ENCODE results near the gene RNU6-8. TPM values are rescaled to one million over a fixed set of nuclear protein-coding genes. Genes with fewer than 3 reads are reported as not detected.

The RNU6-8 gene
- total RNA-seq, 5 donors from 2014 or later (not counting 1 experiment from before 2014, with no cell fraction given) = not detected

DNA sequence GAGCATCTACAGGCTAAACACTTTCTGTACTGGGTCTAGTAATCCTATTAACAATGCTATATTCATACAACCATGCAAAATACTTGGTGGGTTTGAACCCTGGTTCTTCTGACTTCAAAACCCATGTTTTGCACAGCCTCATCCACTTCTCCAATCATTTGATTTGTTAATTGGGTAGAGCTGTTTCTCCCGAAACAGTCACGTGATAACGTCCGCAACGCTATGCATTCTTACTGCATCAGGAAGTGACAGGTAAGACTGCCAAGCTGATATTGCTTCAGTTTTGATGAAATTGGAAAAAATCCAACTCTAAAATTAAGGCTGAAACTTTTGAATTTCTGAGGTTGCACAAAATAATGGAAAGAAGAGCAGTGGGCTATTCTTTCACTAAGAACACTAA lies 31.6 kb downstream of the RNU6-8 start:
- no peak overlapping the region for H3K27ac Mint-ChIP-seq
- no peaks in the 10 kb centered on the region for H3K9me3 Mint-ChIP-seq
- no peak overlapping the region for H3K4me3 Mint-ChIP-seq
- Histone ChIP-seq H3K4me1 (ENCODE audit: control insufficient read depth in 1 of 2, extremely low read depth in 1 of 2, insufficient read depth in 2 of 2, low read length in 2 of 2) (no peaks in the 10 kb centered on the region), H3K27ac (ENCODE audit: low read length) (no peak overlapping the region), H3K4me3 (ENCODE audit: control insufficient read depth in 1 of 2, extremely low read depth in 1 of 2, low read length in 1 of 2) (no peak overlapping the region), H3K36me3 (ENCODE audit: control insufficient read depth in 2 of 2, extremely low read depth in 1 of 2, insufficient read depth in 1 of 2, low read length in 1 of 2) (no peaks in the 10 kb centered on the region), H3K9me3 (no peaks in the 10 kb centered on the region), H3K27me3 (replicated peaks in 1 of 2; ENCODE audit: control insufficient read depth in 2 of 2, extremely low read depth in 1 of 2, insufficient read depth in 2 of 2, low read length in 1 of 2) (no peaks in the 10 kb centered on the region)
- no peaks in the 10 kb centered on the region for H3K27me3 Mint-ChIP-seq
- DNase-seq = no peak
- no CpG with 5 or more reads among the region's 5 CpGs for WGBS (ENCODE audit: insufficient coverage)
- ChIA-PET CTCF (no interaction called here), POLR2A (no interaction called here)
- ATAC-seq (replicated peaks in 1 of 4) = no peak
- no peaks in the 10 kb centered on the region for H3K36me3 Mint-ChIP-seq
- H3K4me1 Mint-ChIP-seq = no peaks in the 10 kb centered on the region

DNA sequence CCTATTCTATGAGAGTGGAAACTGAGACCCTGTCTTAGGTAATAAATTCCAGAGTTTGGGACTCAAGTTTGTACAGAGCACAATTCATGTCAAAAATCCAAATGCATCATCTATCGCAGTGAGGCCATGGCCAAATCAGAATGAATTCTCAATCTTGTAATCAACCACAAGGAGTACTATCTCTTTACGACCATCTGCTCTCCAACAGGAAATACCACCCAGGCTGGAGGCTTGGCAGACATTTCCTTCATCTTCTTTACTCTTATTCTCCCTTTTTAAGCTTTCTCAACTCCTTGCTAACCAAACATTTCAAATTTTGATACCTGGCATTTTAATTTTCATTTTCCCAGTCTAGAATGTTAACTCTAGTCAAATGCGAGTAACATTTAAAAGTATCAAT lies 33.9 kb downstream of the RNU6-8 start:
- H3K9me3 ChIP-seq = no peaks in the 10 kb centered on the region
- H3K36me3 Mint-ChIP-seq = no peaks in the 10 kb centered on the region
- ChIA-PET CTCF (interaction anchor here in 1 of 2 donors (1.0 kb wide), 1 partner anchor 15 kb away, joined by 3 read pairs; no protein-coding TSS in a partner anchor), POLR2A (no interaction called here)
- no peaks in the 10 kb centered on the region for H3K9me3 Mint-ChIP-seq
- no peak overlapping the region for H3K4me3 ChIP-seq (ENCODE audit: control insufficient read depth in 1 of 2, extremely low read depth in 1 of 2, low read length in 1 of 2)
- no peak overlapping the region for H3K27ac Mint-ChIP-seq
- H3K27me3 ChIP-seq (replicated peaks in 1 of 2; ENCODE audit: control insufficient read depth in 2 of 2, extremely low read depth in 1 of 2, insufficient read depth in 2 of 2, low read length in 1 of 2) = no peaks in the 10 kb centered on the region
- no peak overlapping the region for H3K27ac ChIP-seq (ENCODE audit: low read length)
- H3K4me3 Mint-ChIP-seq = no peak overlapping the region
- H3K4me1 ChIP-seq (ENCODE audit: control insufficient read depth in 1 of 2, extremely low read depth in 1 of 2, insufficient read depth in 2 of 2, low read length in 2 of 2) = no peaks in the 10 kb centered on the region
- H3K27me3 Mint-ChIP-seq = no peaks in the 10 kb centered on the region
- no peaks in the 10 kb centered on the region for H3K4me1 Mint-ChIP-seq
- H3K36me3 ChIP-seq (ENCODE audit: control insufficient read depth in 2 of 2, extremely low read depth in 1 of 2, insufficient read depth in 1 of 2, low read length in 1 of 2) = no peaks in the 10 kb centered on the region
- ATAC-seq (replicated peaks in 1 of 4) (no peak), DNase-seq (no peak)
- 13% methylated on average over 2 of the region's 3 CpGs for WGBS (ENCODE audit: insufficient coverage)

- ChIA-PET POLR2A (no interaction called here), CTCF (no interaction called here)
- H3K27ac Mint-ChIP-seq = no peak overlapping the region
- H3K4me1 ChIP-seq (ENCODE audit: control insufficient read depth in 1 of 2, extremely low read depth in 1 of 2, insufficient read depth in 2 of 2, low read length in 2 of 2) = no peaks in the 10 kb centered on the region
- H3K27ac ChIP-seq (ENCODE audit: low read length) = no peak overlapping the region
- H3K36me3 ChIP-seq (ENCODE audit: control insufficient read depth in 2 of 2, extremely low read depth in 1 of 2, insufficient read depth in 1 of 2, low read length in 1 of 2) = no peaks in the 10 kb centered on the region
- ATAC-seq (replicated peaks in 1 of 4) (no peak), DNase-seq (no peak)
- no peak overlapping the region for H3K4me3 Mint-ChIP-seq
- no peaks in the 10 kb centered on the region for H3K27me3 Mint-ChIP-seq
- no peaks in the 10 kb centered on the region for H3K9me3 Mint-ChIP-seq
- no peaks in the 10 kb centered on the region for H3K36me3 Mint-ChIP-seq
- H3K9me3 ChIP-seq = no peaks in the 10 kb centered on the region
- H3K4me1 Mint-ChIP-seq = no peaks in the 10 kb centered on the region
- no peak overlapping the region for H3K4me3 ChIP-seq (ENCODE audit: control insufficient read depth in 1 of 2, extremely low read depth in 1 of 2, low read length in 1 of 2)
- WGBS (ENCODE audit: insufficient coverage) = 92% methylated on average over 3 of the region's 3 CpGs
- H3K27me3 ChIP-seq (replicated peaks in 1 of 2; ENCODE audit: control insufficient read depth in 2 of 2, extremely low read depth in 1 of 2, insufficient read depth in 2 of 2, low read length in 1 of 2) = no peaks in the 10 kb centered on the region
Observed at GRCh38 chr14:32167907-32168306, 35.2 kb downstream of the RNU6-8 start.

- H3K9me3 ChIP-seq = no peaks in the 10 kb centered on the region
- Mint-ChIP-seq H3K36me3 (no peaks in the 10 kb centered on the region), H3K4me3 (no peak overlapping the region), H3K4me1 (no peaks in the 10 kb centered on the region), H3K27me3 (no peaks in the 10 kb centered on the region), H3K9me3 (peaks cover 0 to 7% (median 0%) of the 10 kb centered on the region in 3 donors), H3K27ac (no peak overlapping the region)
- H3K27ac ChIP-seq (ENCODE audit: low read length) = no peak overlapping the region
- H3K36me3 ChIP-seq (ENCODE audit: control insufficient read depth in 2 of 2, extremely low read depth in 1 of 2, insufficient read depth in 1 of 2, low read length in 1 of 2) = no peaks in the 10 kb centered on the region
- H3K27me3 ChIP-seq (replicated peaks in 1 of 2; ENCODE audit: control insufficient read depth in 2 of 2, extremely low read depth in 1 of 2, insufficient read depth in 2 of 2, low read length in 1 of 2) = no peaks in the 10 kb centered on the region
- no peaks in the 10 kb centered on the region for H3K4me1 ChIP-seq (ENCODE audit: control insufficient read depth in 1 of 2, extremely low read depth in 1 of 2, insufficient read depth in 2 of 2, low read length in 2 of 2)
- ChIA-PET CTCF (no interaction called here), POLR2A (no interaction called here)
- no peak overlapping the region for H3K4me3 ChIP-seq (ENCODE audit: control insufficient read depth in 1 of 2, extremely low read depth in 1 of 2, low read length in 1 of 2)
- WGBS (ENCODE audit: insufficient coverage) = no CpG with 5 or more reads among the region's 1 CpG
- DNase-seq (no peak), ATAC-seq (replicated peaks in 1 of 4) (no peak)
Observed at GRCh38 chr14:32166924-32167323, 36.1 kb downstream of the RNU6-8 start.

- Mint-ChIP-seq H3K4me1 (no peaks in the 10 kb centered on the region), H3K27ac (no peak overlapping the region), H3K36me3 (no peaks in the 10 kb centered on the region), H3K27me3 (no peaks in the 10 kb centered on the region), H3K4me3 (no peak overlapping the region), H3K9me3 (peaks cover 2 to 13% (median 5%) of the 10 kb centered on the region in 3 donors)
- ChIA-PET POLR2A (no interaction called here), CTCF (no interaction called here)
- Histone ChIP-seq H3K9me3 (peaks cover 2% of the 10 kb centered on the region), H3K27ac (ENCODE audit: low read length) (no peak overlapping the region), H3K4me3 (ENCODE audit: control insufficient read depth in 1 of 2, extremely low read depth in 1 of 2, low read length in 1 of 2) (no peak overlapping the region), H3K36me3 (ENCODE audit: control insufficient read depth in 2 of 2, extremely low read depth in 1 of 2, insufficient read depth in 1 of 2, low read length in 1 of 2) (no peaks in the 10 kb centered on the region), H3K27me3 (replicated peaks in 1 of 2; ENCODE audit: control insufficient read depth in 2 of 2, extremely low read depth in 1 of 2, insufficient read depth in 2 of 2, low read length in 1 of 2) (no peaks in the 10 kb centered on the region), H3K4me1 (ENCODE audit: control insufficient read depth in 1 of 2, extremely low read depth in 1 of 2, insufficient read depth in 2 of 2, low read length in 2 of 2) (no peaks in the 10 kb centered on the region)
- ATAC-seq (replicated peaks in 1 of 4) (no peak), DNase-seq (no peak)
- WGBS (ENCODE audit: insufficient coverage) = no CpG with 5 or more reads among the region's 2 CpGs
Observed at GRCh38 chr14:32166029-32166428, 37.0 kb downstream of the RNU6-8 start.

Other genes starting within 250 kb of the RNU6-8 start
- gene ARHGAP5, start 126.0 kb downstream of the RNU6-8 start, total RNA-seq = 10 to 100 TPM; 43.1 to 69.3 (median 60.9) TPM
- gene RNU6-7, start 1.2 kb downstream of the RNU6-8 start, total RNA-seq = not detected
- gene AKAP6, start 126.0 kb upstream of the RNU6-8 start, total RNA-seq = 1 to 10 TPM; 1.7 to 6.6 (median 2.6) TPM